Testis (tissue), 2 donors: ENCODE data around the gene ZMIZ1.

Experiments
- POLR2A ChIP-seq: fragments of 450-650 bp; IDR thresholded peaks from one replicate; pipeline ENCODE4 v1.6.1; 2017; ENCODE audit warnings: antibody characterized with exemption, mild to moderate bottlenecking, moderate library complexity
- TF ChIP-seq, protein P1 (sequence below), 3 experiments: fragments of 450-650 bp in 2 of 3; fragments of 200-600 bp in 1 of 3; sonication (generic) in 1 of 3; IDR thresholded peaks; one replicate each; pipeline ENCODE4 v1.5.1; 2016 to 2019; ENCODE audit warnings: antibody characterized with exemption in 3 of 3, mild to moderate bottlenecking in 2 of 3, moderate library complexity in 1 of 3

DNA sequence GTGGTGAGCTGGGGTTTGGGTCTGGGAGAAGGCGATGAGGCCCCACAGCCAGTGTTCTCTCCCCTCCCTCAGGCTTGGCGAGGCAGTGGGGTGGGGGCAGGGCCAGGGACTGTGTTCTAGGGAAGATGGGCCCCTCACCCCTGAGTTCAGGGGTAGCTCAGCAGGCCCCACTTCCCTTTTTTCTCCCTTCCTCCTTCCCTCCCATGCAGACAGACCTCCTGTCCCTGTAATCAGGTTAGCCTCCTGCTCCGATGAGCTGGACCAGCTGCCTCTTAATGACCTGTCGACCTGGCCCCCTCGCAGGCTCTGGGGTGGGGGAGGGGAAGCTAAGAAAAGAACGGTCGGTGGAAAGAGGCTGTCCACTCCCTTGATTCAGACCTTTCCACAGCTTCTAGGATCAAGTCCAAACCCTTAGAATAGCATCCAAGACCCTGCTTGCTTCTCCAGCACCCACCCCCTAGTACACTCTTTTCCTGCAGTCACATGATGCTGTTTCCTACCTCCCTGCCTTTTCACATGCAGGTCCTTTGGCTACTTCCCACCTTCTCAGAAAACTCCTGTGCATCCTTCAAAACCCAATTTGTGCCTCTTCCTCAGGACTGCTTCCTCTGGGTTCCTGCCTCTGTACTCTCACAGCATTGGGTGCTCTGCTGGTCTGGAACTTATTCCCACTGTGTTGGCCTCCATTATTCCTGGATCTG, 64.1 kb downstream of the ZMIZ1 start:
- TF ChIP-seq, protein P1, sequence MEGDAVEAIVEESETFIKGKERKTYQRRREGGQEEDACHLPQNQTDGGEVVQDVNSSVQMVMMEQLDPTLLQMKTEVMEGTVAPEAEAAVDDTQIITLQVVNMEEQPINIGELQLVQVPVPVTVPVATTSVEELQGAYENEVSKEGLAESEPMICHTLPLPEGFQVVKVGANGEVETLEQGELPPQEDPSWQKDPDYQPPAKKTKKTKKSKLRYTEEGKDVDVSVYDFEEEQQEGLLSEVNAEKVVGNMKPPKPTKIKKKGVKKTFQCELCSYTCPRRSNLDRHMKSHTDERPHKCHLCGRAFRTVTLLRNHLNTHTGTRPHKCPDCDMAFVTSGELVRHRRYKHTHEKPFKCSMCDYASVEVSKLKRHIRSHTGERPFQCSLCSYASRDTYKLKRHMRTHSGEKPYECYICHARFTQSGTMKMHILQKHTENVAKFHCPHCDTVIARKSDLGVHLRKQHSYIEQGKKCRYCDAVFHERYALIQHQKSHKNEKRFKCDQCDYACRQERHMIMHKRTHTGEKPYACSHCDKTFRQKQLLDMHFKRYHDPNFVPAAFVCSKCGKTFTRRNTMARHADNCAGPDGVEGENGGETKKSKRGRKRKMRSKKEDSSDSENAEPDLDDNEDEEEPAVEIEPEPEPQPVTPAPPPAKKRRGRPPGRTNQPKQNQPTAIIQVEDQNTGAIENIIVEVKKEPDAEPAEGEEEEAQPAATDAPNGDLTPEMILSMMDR (IDR thresholded peaks at IDR 0.05): no peak
- TF ChIP-seq POLR2A: no peak
